Stimulated activated CD8-positive, alpha-beta memory T cell treated with anti-CD3 and anti-CD28 coated beads, Interleukin-4, amount 100 ng/mL, for 1 hour (primary cell): Measurements from ENCODE around the gene PDCD1.

Source experiments
- DNase-seq, 2 donors: peaks; one replicate each; pipeline ENCODE4 v3.0.0-alpha.2; 2020; ENCODE audit warnings: low read depth in 2 of 2, low spot score in 1 of 2

The PDCD1 gene

DNA sequence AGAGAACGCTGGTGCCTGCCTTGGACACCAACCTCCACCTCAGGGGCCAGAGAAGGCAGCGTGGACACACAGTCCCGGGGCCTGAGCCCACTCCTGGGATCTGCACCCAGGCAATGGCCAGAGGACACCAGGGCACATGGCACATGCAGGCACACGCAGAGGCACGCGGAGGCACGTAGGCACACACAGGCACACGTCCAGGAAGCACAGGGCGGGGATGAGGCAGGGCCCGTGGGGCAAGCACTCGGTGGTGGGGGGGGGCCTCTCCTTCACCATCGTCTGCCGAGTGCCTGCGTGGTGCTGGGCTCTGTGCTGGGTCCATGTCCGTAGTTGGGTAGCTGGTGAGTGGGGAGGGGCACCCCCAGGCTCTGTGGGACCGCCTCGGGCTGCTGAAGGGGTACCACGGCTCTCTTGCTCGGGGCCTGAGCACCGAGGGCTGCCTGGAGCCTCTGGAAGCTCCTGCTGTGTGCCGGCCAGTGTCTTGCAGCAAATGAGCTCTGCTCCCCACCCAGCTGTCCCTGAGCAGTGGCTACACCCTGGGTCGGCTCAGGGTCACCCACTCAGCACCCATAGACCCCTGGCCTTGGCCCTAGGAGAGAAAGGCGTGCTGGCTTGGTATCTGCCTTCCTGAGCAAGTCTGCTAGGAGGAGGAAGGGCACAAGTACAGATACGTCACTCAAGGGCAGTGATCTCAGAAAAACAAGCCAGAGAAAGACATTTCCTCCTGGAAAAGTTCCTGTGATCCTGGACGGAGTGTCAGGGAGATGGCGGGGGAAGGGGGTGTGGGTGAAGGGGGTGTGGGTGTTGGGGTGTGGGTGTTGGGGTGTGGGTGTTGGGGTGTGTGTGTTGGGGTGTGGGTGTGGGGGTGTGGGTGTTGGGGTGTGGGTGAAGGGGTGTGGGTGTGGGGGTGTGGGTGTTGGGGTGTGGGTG lies 37.3 kb upstream of the PDCD1 start:
- no peak for DNase-seq

DNA sequence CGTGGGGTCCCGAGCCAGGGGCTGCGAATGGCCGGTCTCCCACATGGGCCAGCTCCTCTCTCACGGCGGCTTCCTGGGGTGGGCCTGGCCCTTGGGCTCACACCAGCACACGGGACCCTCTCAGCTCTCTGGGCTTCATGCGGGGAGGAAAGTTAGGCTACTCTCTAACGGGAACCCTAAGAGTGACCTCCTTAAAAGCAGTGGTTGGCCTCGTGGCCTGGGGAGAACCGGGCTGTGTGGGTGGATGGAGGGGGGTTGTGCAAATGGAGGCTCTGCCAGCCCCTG lies 36.7 kb upstream of the PDCD1 start:
- DNase-seq: no peak

DNA sequence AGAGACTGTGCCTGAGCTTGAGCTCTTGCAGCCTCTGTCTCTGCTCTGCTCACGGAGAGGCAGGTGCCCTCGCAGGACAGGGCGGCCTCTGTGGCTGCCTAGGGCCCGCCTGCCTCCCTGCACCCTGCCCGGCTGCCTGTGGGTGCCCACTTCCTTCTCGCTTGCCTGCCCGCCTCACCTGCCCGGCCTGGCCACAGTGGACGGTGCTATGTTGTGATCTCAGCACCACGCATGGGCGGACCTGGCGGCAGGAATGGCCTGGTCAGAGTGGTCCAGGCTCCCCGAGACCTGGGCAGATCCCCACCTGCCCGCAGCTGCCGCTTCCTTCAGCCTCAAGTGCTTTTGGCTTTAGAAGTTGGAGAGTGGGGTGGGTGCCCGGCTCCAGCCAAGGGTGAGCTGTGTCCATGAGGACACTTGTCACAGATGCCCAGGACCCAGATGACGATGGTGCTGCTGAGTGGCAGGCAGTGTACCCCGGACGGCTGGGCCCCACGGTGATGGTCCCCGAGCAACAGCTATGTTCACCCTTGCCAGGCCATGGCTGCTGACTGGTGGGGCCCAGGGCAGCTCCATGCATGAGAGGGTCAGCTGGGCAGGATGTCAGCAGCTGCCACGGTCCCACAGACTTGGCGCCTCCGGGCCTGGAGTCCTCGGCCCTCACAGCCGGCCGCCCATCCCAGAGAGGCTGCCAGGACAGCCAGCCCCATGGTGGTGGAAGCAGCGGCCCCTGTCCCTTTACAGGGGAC lies 36.2 kb upstream of the PDCD1 start:
- no peak for DNase-seq

DNA sequence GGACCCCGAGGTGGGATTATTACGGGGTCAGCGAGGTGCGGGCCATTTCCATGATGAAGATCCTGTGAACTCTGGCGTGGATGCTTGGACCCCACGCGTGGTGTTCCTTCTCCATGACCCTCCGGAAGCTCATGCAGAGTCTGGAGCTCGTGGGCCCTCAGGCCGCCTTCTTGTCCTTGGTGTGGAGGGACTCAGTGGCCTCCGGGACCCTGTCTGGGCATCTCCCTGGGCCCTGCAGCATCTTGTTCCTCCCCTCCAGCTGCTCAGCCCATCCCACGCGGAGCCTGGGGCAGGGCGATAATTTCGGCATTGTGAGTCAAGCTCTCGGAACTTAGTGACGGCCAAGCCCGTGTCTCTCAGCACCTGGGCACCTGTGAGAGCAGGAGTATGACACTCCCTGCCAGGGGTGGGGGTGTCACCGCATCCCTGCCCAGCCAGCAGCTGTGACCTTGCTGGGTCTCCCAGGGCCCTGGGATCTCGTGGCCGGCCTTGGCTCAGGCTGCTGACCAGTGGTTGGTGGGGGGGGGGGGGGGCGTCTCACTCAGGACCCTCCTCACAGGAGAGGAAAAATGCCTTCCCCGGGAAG lies 35.5 kb upstream of the PDCD1 start:
- no peak for DNase-seq

DNA sequence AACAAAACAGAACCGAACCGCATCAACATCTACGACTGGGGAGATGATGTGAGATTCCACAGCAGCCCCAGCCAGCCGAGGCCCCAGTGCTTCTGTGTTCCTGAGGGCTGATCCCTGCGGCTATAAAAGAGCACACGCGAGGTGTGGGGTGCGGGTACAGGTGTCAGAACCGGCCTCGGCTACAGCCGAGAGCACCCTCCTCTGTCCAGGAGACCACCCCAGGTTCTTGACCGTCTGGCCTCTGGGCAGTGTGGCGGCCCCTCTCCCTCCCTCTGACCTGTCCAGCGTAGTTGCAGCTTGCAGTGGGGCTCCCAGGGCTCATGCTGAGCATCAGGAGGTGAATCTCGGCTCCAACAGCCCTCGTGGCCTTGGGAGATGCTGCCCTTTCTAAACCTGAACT lies 34.6 kb upstream of the PDCD1 start:
- DNase-seq: no peak

DNA sequence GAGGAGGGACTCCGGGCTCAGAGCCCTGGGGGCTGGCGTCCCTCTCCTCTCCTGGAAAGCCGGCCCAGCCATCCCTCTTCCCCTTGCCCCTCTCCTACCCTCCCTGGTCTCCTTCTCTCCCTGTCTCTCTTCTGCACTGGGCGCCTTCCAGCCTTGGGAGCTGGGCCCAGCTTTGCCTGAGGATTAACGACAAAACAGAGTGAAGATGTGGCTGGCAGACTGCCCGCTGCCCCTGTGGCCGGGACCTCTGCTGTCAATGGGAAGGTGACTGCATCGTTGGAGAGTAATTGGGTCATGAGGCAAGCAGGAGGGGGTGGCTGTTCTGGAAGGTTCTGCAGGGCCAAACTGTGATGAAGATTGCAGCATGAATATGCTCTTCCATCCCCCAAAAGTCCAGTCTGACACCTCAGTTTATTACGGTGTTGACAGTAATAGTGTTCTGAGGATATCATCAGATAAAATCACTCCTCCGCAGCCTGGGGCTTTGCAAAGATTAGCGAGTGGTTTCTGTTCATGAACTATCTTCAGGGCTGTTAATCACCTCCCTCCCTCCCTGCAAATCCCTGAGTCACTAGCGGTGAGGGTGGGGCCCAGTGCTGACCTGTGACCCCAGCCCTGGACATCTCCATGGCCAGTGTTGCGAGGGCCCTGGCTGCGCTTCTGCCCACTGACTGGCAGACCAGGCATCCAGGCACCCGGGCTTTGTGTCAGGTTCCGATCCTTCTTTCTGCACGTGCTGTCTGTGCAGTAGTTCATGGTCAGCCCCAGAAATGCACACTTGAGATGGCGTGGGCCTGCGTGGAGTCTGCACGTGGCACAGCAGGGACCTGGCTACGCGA lies 33.8 kb upstream of the PDCD1 start:
- DNase-seq: no peak

DNA sequence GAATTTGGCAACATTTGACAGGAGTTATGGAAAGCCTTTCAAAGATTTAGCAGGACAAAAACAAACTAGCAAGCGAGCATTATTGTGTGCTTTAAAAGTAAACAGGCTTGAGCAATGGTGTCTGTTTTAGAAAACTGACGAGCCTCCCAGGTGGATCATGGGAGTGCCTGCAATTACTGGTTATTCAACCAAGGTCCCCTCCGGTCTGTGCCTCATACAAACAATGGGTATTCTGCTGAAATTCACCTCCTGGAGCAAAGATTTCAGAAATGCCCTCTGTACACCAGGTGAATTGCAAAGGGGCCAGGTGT lies 33.2 kb upstream of the PDCD1 start:
- no peak for DNase-seq

DNA sequence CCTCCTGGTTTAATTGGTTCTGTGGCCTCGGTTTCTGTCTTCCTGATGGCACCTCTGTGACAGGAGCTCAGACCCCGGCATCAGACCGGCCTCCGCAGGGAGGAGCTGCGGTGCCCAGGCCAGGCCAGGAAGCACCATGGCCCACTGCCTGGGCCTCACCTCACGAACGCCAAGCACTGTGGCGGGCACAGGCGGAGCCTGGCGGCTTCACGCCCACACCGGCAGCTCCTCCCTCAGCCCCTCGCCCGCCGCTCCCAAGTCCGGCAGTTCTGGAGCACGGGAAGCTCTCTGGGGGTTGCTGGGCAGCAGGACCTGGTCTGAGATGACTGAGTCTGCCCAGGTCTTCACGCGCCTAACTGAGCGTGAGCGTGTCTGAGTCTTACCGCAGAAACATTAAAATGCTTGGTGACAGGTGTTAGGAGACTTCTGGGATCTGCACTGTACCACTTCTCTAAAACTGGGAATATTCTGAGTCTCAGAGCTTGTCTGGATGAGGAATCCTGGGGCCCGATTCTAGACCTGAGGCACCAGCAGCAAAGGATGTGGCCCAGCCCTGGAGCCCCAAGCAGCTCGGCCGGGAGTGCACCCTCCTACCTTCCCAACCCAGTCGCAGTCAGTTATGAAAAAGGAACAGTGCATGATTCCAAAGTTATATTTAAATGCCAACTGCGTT lies 32.8 kb upstream of the PDCD1 start:
- no peak for DNase-seq

DNA sequence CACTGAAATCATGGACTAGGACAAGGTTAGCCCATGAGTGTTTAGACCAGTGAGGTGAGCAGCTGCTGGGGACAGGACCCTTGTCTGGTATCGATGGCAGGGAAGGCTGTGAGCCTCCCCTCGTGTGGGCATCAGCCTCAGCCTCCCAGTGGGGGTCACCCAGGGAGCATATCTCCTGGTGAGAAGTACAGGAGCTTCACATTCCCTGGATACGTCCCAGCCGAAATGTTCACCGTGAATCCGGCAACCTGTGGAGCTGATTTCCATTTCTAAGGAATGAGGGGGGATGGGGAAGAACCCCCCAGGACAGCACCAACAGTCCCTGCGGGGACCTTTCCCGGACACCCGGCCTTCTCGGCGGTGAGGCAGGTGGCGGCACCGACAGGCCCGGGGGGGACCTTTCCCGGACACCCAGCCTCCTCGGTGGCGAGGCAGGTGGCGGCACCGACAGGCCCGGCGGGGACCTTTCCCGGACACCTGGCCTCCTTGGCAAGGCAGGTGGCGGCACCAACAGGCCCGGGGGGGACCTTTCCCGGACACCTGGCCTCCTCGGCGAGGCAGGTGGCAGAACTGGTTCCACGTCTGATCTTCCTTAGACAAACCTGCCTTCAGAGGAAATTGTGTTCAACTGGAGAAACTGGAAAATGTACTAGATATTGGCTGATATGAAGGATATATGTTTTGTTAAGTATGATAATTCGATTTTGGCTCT lies 32.0 kb upstream of the PDCD1 start:
- no peak for DNase-seq

DNA sequence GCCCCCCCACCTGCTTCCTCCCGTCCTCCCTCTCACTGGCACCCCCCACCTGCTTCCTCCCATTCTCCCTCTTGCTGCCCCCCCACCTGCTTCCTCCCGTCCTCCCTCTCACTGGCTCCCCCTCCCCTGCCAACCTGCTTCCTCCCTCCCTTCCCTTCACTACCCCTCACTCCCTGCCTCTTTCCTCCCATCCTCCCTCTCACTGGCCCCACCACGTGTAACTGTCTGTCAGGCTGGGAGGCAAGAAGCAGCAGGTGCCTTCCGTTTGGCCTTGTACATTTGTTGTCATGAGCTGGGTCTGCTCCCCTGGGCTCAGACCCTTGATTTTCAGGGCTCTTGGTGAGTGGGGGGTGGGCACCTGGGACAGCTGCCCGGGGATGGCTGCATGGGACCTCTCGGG lies 29.9 kb upstream of the PDCD1 start:
- no peak for DNase-seq

DNA sequence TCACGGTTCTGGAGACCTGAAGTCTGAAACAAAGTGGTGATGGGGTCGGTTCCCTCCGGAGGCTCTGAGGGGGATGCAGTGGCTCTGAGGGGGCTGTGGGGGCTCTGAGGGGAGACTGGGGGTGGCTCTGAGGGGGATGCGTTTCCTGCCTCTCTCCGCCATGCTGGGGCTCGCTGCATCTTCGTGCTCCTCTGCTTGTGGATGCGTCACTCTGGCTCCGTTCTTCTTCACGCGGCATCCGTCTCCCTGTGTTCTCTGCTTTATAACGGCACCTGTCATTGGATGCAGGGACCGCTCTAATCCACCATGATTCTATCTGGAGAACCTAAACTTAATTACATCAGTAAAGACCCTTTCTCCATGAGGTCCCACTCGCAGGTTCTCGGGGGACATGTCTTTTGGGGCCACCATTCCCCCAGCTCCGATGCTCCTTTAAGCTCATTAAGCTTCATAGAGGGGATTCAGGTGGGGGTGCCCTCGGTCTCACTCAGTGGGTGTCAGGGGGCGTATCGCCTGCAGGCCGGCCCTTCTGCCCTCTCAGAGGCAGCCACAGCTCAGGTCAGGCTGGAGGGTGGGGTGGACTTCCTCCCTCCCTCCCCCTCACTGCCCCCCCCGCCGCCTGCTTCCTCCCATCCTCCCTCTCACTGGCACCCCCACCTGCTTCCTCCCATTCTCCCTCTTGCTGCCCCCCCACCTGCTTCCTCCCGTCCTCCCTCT lies 29.3 kb upstream of the PDCD1 start:
- no peak for DNase-seq

DNA sequence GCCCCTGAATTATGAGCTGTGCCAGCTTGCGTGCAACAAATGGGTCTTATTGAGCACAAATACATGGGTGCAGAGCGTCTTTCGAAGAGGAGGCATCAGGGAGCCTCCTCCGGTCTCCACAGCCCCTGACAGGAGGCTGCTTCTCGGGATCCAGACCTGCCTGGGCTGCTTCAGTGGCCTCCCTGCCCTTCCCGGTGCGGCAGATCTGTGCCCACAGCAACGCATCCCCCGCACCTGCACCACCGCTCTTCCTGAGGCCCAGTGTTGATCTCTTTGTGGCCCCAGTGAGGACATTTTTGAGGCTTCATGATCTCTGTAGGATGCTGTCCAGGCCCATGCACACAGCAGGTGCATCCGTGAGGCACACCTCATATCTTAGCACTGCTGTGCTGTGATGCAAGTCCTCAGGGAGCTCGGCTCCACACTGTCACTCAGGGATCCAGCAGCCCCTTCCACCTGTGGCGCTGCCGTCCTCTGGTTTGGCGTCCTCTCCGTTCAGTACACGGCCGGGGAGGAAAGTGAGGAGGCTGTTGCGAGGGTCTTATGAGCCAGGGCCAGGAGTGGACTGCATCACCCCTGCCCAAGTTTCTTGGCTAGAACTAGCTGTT lies 28.2 kb upstream of the PDCD1 start:
- DNase-seq: no peak

DNA sequence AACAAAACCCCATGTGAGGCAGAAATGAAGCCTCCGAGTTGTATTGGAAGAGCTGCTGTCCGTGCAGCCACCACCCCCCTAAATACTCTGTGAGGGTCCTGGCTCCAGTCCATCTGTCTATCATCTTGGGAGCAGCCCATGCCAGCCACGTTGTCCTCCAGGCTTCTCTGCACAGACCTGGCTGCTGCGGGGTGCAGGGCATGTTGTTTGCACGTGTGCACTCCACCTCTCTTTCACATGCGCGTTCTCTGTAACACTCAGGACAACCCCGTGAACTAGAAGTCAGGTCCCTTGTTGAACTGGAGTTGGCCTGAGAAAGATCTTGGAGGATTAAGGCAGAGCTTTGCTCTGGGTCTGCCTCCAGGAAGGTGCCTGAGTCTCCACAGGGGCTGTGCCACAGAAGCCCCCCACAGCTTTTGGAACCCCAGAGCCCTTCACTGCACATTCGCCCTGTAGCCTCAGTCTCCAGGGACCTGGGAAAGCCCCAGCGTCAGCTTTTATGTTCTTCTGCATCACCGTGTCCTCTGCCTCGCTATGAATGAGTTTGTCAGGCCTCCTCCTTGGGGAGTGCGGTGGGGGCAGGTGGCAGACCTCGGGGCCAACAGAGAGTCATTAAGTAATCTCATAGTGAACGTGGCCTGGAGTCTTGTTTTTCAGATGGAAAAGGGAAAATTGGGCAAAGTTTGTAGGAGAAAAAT lies 27.4 kb upstream of the PDCD1 start:
- DNase-seq: no peak

DNA sequence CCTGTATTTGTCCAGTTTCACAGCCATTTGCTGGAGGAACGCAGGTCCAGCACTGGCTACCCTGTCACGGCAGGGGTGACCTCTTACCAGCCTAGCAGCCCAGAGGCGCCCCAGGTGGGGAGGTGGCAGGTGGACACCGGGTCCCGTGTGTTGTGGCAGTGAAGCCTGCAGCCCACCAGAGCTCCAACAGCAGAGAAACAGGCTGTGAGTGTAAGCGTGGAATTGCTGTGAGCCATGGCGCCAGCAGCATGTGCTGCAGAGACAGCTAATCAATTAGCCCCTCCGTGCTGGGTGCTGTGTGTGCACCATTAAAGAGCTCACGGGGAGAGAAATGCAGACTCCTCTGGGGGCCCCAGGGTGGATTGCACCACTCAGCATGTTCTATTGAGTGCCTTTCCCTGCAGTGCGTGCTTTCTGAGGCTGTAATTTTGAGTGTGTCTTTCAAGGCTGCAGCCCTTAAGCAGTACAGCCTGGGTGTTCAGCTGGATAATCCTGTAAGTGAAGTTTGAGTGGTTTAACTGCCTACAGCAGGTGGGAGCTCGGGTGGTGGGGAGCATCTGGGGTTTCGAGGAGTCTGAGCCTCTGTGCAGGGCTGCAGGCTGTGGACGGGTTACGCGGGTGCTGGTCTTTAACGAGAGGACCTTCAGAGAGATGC lies 26.7 kb upstream of the PDCD1 start:
- DNase-seq: no peak

DNA sequence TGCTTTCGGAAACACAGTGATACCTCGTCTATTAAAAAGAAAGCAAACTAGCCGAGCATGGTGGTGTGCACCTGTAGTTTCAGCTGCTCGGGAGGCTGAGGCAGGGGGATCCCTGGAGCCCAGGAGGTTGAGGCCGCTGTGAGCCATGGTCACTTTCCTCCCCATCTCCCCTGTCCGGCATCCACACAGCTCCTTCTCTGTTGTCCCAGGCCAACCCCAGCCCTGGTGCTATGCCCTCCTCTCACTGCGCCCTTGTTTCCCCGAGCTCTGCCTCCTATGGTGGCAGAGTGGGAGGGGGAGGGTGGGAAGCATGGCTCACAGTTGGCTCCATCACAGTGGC lies 26.2 kb upstream of the PDCD1 start:
- DNase-seq: no peak

DNA sequence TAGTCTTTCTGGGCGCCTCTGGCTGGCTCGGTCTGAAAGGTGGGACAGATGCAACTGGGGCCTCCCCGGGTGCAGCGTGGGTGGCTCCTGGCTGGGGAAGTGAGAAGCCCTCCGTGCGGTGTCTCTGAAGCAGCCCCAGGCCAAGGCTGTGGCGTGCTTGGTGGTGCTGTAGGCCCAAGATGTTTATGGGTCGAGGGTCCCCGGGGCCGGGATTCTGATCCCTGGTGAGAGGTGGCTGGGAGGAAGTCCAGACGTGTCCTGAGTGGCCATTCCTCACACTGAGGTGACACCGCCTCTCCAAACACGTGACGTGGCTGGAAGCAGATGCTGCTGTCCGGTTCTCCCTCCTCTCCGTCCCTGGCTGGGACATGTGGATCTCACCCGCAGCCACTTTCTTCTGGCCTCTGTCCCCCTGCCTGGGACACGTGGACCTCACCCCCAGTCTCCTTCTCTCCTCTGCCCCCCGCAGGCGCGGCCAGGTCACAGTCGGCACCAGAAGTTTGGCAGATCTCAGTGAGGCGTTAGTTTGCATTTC lies 23.5 kb upstream of the PDCD1 start:
- DNase-seq: peak in 1 of 2 donors; percentile 28

DNA sequence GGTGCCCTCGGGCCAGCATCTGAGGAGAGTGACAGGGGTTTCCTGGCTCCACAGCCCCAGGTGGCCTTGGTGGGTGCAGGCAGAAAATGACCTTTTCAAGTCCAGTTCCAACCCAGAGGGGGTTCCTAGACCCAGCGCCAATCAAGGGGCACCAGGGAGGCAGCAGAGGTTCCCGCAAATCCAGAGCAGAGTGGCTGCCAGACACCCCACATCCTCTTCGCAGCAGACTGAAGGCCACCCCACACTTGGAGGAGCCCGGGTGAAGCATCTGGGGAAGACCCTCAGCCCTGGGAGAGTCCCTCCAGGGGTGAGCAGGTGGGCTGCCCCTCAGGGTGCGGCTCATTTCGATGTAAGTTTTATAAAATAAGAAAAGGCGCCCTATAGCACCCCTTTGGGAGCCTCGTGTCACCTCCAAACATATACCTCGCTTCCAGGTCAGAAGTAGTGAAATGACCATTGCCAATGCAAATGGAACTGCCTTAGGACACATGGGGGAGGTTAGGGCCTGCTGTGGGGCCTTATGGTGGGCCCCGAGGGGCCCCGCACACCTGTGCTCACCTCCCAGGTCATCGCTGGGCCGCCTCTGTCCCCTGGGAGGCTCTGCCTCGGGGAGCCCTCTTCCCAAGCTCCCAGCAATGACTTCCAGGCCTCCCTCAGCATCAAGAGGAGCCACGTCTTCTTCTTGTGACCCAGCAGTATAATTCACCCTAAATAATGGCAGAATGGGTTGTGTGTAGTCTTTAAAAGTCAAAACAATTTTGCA lies 21.8 kb upstream of the PDCD1 start:
- DNase-seq: no peak
